Measurements from ENCODE around the gene COL1A2. TPM values are rescaled to one million over a fixed set of nuclear protein-coding genes. Genes with fewer than 3 reads are reported as not detected.

The COL1A2 gene
- total RNA-seq, 1 donor from 2014 or later = 169 TPM

GRCh38 chr7:94368371-94368791 lies 26.3 kb upstream of the COL1A2 start:
- Mint-ChIP-seq H3K36me3 (ENCODE audit: low read depth, unreplicated experiment) (no peaks in the 10 kb centered on the region), H3K27me3 (ENCODE audit: unreplicated experiment) (no peaks in the 10 kb centered on the region), H3K4me1 (ENCODE audit: unreplicated experiment) (no peaks in the 10 kb centered on the region), H3K9me3 (ENCODE audit: unreplicated experiment) (no peaks in the 10 kb centered on the region), H3K4me3 (ENCODE audit: unreplicated experiment) (no peak overlapping the region), H3K27ac (ENCODE audit: unreplicated experiment) (no peak overlapping the region)
- no peak for TF ChIP-seq CTCF (IDR thresholded peaks at IDR 0.05; ENCODE audit: unreplicated experiment)
- no peak for DNase-seq (ENCODE audit: low spot score)

GRCh38 chr7:94374231-94374630 lies 20.5 kb upstream of the COL1A2 start:
- H3K27me3 Mint-ChIP-seq (ENCODE audit: unreplicated experiment) = no peaks in the 10 kb centered on the region
- H3K27ac Mint-ChIP-seq (ENCODE audit: unreplicated experiment) = peak overlapping the region; percentile 78
- peaks cover 10% of the 10 kb centered on the region for H3K4me1 Mint-ChIP-seq (ENCODE audit: unreplicated experiment)
- no peaks in the 10 kb centered on the region for H3K36me3 Mint-ChIP-seq (ENCODE audit: low read depth, unreplicated experiment)
- H3K4me3 Mint-ChIP-seq (ENCODE audit: unreplicated experiment) = no peak overlapping the region
- DNase-seq (ENCODE audit: low spot score) = peak; percentile 26
- H3K9me3 Mint-ChIP-seq (ENCODE audit: unreplicated experiment) = no peaks in the 10 kb centered on the region
- no peak for TF ChIP-seq CTCF (IDR thresholded peaks at IDR 0.05; ENCODE audit: unreplicated experiment)

- Mint-ChIP-seq H3K9me3 (ENCODE audit: unreplicated experiment) (no peaks in the 10 kb centered on the region), H3K27ac (ENCODE audit: unreplicated experiment) (peak overlapping the region; percentile 80), H3K4me3 (ENCODE audit: unreplicated experiment) (no peak overlapping the region), H3K36me3 (ENCODE audit: low read depth, unreplicated experiment) (no peaks in the 10 kb centered on the region), H3K27me3 (ENCODE audit: unreplicated experiment) (no peaks in the 10 kb centered on the region), H3K4me1 (ENCODE audit: unreplicated experiment) (peaks cover 10% of the 10 kb centered on the region)
- DNase-seq (ENCODE audit: low spot score) = peak; percentile 30
- no peak for TF ChIP-seq CTCF (IDR thresholded peaks at IDR 0.05; ENCODE audit: unreplicated experiment)
Measured at GRCh38 chr7:94374721-94375566, 19.8 kb upstream of the COL1A2 start.

GRCh38 chr7:94375691-94376090 lies 19.0 kb upstream of the COL1A2 start:
- no peak for TF ChIP-seq CTCF (IDR thresholded peaks at IDR 0.05; ENCODE audit: unreplicated experiment)
- Mint-ChIP-seq H3K27me3 (ENCODE audit: unreplicated experiment) (no peaks in the 10 kb centered on the region), H3K36me3 (ENCODE audit: low read depth, unreplicated experiment) (no peaks in the 10 kb centered on the region), H3K4me1 (ENCODE audit: unreplicated experiment) (peaks cover 10% of the 10 kb centered on the region), H3K9me3 (ENCODE audit: unreplicated experiment) (no peaks in the 10 kb centered on the region), H3K27ac (ENCODE audit: unreplicated experiment) (peak overlapping the region; percentile 80), H3K4me3 (ENCODE audit: unreplicated experiment) (no peak overlapping the region)
- DNase-seq (ENCODE audit: low spot score) = no peak

- no peak overlapping the region for H3K4me3 Mint-ChIP-seq (ENCODE audit: unreplicated experiment)
- no peak for DNase-seq (ENCODE audit: low spot score)
- H3K4me1 Mint-ChIP-seq (ENCODE audit: unreplicated experiment) = peaks cover 10% of the 10 kb centered on the region
- TF ChIP-seq CTCF (IDR thresholded peaks at IDR 0.05; ENCODE audit: unreplicated experiment) = no peak
- no peaks in the 10 kb centered on the region for H3K27me3 Mint-ChIP-seq (ENCODE audit: unreplicated experiment)
- no peaks in the 10 kb centered on the region for H3K9me3 Mint-ChIP-seq (ENCODE audit: unreplicated experiment)
- no peaks in the 10 kb centered on the region for H3K36me3 Mint-ChIP-seq (ENCODE audit: low read depth, unreplicated experiment)
- H3K27ac Mint-ChIP-seq (ENCODE audit: unreplicated experiment) = peak overlapping the region; percentile 8
Measured at GRCh38 chr7:94376281-94376680, 18.4 kb upstream of the COL1A2 start.
